ENCODE results near the gene POLR3K.

Gene POLR3K

DNA sequence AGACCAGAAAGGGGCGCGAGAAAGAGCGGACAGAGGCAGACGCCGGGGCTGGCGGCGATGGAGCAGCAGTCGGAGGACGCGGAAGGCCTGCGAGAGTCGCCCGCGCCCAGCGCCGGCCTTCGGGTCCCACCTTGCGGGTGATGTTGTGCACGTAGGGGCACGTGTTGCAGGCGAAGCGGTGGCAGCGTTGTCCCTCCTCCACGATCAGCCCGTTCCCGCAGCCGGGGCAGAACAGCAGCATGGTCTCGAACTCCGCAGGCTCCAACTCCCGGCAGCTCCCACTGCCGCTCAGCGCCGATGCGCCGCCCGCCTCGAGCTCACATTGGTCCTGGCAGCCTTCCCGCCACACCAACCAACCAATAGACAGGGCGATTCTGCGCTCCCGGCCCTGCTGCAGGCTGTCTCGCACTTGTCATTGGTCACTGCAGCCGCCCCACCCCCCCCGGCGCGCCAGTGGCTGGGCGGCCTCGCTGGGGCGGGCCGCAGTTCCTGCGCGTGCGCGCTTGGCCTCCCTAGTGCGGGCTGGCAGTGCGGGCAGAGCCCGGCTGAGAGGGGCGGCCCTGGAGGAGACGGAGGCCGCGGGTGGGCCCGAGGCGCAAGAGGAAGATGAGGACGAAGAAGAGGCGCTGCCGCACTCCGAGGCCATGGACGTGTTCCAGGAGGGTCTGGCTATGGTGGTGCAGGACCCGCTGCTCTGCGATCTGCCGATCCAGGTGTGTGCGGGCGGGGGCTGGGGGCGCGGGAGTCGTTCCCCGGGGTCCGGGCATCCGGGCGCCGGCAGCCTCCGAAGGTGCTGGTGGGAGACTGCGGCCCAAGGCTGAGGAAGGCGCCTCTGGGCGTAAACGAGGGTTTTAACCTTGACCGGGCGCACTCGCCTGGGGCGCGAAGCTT, at the start of gene POLR3K, which contains the start of gene SNRNP25:
TSS of gene POLR3K (minus strand) at position 263 of the 891 bp plus-strand sequence. CDS start at position 241, 22 bp downstream.
TSS of gene SNRNP25 (plus strand) at position 483 of the 891 bp plus-strand sequence. CDS start at position 672, 189 bp downstream.
- peak; percentile 98 for DNase-seq

DNA sequence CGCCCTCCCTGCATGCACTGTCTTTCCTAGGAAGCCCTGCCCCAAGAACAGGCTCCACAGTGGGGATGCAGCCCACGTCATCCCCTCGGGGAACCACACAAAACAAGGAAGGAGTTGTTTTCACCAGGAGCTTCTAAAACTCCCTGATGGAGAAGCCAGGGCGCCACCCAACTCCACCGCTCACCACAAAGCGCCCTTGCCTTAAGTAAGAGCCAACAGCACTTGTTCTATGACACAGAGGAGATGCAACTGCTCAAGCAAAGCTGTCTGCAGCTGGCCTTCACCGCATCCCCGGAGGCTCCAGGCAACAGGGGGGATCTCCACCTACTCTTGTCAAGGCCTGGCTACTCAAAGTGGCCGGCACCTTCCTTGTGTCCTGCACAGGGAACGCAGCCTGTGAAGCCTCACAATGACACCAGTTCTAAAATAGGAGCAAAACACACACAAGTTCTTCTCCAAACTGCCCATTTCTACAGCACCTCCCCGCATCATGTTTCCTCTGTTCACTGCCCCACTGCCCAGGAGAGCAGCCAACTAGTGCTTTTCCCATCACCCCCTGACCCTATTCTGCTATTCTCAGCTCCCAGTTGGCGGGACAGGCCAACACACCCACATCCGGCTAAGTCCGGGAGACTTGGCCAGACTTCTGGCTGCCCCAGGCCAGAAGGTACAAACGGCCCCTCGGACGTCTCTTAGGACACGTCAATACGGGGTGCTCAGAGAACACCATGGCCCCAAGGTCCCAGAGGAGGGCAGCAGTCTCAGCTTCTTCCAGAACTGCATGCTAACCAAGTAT, 48.9 kb upstream of the POLR3K start:
- no peak for DNase-seq

DNA sequence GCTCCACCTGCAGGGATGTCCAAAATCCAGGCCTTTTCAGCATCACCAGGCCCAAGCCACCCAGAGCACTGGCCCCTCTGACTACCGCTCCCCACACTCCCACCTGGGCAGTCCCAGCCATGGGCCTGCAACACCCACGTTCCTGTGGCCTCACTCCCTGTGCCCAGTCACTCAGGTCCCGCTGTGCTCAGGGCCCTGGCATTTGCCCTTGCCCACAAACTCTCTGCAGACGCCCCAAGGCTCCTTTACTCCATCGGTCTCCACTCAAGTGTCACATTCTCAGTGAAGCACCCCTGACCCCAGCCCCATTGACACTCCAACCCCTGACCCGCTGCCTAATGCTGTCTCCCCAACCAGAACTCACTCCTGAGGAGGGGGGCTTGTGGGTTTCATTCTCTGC, 48.2 kb upstream of the POLR3K start:
- DNase-seq = no peak

DNA sequence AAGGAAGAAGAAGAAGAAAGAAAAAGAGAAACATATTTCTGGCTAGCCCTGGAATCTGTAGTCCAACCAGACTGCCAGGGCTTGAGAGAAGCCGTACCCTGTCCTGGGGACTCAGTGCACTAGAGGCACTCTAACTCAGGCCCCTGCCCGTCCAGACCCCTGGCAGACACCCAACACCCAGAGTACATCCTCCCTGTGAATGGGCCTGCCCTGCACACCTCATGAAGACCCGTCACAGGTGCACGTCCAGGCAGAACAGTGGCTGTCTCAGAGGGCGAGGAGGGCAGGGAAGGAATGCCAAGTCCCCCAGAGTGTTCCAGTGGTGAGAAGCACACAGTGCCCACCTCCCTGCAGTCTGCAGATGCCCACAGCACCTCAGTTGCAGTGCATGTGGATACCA, 47.6 kb upstream of the POLR3K start:
- no peak for DNase-seq

DNA sequence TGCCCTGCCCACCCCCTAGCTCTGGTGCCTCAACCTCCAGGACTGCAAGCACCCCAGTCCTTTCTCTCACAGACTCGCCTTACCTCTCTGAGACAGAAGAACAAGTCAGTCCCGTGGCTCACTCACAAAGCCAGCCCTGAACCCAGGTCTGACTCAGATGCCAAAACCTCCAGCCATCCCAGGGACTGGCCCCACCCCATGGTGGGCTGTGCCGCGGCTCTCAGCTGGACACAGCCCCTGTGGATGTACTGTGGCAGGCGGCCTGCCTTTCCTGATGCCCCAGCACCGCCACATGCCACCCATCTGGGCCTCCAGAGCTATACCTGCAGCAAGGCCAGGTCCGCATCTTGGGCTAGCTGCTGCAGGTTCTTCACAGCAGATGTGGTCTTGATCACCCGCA, 44.4 kb upstream of the POLR3K start:
- DNase-seq = no peak

DNA sequence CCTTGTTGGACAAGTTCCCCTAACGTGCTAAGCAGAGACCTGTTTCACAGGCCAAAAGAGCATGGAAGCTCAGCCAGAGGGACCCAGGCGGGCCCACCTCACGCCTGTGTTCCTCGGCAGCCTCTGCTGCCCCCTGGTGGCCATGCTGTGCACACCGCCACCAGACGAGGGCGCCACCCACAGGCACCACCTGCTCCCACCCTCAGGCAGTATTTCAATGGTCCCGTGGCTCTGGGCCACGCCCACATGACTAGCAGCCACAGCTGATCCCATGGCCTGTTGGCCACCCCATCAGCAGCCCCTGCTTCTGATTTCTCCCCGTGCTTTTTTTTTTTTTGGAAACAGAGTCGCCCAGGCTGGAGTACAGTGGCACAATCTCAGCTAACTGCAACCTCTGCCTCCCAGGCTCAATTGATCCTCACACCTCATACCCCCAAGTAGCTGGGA, 43.5 kb upstream of the POLR3K start:
- peak; percentile 83 to 84 for DNase-seq

DNA sequence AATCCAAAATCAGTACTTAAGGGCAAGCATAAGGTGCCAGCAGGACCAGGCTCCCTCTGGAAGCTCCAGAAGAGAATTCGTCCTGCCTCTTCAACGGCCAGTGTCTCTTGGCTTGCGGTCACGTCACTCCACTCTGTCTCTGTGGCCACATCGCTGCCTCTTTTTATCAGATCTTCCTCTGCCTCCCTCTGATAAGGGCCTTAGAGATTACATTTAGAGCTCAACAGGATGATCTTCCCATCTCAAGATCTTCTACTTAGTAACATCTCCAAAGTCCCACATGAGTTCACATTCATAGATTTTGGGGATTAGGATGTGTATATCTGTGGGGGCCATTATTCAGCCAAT, 41.5 kb upstream of the POLR3K start:
- no peak for DNase-seq

DNA sequence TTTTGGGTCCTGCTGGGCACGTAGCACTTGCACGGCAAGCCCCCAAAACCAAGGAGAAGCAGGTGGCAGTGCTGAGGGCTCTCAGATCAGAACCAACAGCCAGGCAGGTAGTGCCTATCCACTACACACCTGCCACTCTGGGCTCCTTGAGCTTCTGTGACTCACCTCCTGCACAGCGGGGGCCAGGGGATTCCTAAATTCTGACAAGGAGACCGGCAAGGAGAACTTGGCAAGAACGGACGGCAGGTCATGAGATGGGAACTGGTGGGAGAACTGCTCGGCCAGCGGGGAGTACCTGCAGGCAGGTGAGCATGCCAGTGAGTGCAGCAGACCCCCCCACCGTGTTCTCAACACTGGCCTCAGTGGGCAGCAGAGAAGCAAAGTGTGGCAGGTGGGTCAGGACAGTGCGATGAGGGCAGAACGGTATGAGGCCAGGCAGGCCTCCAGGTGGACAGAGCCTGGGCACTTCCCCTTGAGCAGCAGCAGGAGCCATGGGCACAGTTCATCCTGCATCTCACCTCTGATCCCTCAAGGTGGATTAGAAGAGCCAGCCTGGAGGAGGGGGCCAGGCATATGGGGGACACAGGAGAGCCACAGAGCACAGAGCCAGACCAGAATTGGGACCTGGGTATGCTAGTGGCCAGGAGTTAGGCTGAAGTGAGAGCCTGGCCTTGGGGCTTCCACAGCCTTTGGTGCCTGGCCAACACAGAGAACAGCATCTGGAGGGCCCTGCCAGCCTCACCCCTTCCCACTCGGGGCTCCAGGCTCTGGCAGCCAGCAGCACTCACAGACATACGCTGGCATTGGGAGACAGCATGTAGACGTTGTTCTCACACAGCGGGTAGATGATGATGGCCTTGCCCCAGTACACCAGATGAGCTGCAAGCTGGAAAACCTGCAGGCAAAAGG, 39.3 kb upstream of the POLR3K start:
- DNase-seq = no peak

DNA sequence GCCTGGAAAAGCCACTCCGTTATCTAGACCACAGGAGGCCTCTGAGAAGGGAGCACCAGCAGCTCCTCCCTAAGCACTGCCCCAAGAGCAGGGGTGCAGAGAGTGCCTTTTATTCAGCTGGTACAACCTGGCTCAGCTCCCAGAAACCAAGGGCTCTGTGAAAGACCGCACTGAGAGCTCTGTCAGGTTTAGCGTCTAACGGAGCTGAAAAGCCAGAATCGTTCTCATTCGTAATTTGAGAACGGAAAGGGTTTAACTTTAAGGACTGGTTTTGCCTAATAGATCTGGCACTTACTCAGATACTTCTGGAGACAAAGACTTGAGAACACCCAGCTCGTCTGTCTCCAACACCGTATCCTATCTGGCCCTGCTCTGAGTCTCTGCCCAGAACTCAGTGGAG, 38.1 kb upstream of the POLR3K start:
- no peak for DNase-seq

DNA sequence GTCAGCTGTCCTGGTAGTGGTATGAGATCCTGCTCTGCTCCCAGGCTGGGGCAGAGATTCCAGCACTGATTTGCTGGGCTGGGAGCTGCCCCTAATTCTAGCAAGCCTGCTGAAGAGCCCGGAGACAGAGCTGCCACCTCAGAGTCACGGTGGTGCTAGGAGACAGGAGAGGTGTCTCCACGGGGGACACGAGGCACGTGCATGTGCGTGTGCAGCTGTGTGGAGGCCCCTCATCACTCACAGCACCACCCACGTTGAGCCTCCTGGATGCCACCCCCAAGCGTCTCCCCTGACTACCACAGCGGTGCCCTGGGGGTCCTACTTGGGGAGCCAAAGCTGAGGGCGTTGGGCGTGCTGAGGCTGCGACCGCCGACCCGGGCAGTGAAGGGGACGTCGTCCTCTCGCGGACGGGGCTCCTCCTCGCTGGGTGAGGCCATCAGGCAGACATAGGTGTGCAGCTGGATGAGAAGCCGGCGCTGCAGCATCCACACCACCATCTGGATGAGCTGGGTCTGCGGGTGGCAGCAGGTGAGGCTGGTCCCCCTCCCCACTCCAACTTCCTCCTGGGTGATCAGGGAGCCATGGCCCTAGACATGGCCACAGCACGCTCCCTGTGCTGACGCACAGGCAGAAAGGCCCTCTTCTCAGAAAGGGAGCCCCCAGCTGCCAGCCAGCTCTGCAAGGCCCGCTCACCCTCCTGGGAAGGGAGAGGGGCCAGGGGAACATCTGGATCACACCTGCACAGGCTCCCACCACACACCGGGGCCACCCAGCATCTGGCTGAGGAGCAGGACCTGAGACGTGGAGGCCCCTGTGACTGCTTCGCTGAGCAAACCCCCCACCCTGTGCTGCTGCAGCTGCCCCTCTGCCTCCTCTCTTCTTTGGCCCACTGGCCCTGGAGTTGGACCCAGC, 36.2 kb upstream of the POLR3K start:
- no peak for DNase-seq

DNA sequence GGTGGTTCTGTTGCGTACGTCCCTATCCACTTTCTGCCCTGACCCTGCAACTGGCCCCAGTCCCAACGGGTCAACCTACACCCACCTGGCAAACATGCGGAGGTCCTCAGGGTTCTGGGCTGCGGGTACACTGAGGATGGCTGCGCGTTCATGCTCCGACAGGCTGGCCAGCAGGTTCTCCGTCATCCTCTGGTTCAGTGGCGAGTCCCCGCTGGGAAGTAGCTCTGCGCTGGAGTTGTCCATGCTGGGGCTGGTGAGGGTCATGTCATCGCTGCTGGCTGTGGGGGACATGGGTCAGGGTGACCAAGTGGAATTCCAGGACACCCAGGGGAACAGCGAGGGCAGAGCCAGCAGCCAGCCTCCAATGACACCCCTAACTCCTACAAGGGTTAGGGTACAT, 35.2 kb upstream of the POLR3K start:
- DNase-seq = no peak

DNA sequence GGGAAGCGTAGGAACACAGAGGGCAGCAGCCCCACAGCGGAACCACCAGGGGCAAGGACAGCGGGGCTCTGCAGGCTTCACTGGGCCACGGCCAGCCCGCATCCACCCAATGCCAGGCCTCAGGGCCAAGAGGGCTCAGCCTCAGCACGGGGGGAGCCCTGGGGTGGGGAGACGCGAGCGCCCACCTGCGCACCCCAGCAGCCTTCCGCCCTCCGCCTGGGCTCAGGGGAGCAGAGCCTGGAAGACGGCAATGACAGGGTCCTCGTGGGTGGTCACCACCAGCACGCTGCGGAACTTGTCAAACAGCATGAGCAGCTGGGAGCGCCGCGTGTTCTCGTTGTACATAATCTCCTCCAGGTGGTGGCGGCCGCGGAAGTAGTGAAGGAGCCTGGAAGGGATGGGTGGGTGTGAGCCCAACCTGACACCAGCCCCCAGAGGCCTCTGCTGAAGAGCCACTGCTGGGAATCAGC, 33.1 kb upstream of the POLR3K start:
- no peak for DNase-seq

DNA sequence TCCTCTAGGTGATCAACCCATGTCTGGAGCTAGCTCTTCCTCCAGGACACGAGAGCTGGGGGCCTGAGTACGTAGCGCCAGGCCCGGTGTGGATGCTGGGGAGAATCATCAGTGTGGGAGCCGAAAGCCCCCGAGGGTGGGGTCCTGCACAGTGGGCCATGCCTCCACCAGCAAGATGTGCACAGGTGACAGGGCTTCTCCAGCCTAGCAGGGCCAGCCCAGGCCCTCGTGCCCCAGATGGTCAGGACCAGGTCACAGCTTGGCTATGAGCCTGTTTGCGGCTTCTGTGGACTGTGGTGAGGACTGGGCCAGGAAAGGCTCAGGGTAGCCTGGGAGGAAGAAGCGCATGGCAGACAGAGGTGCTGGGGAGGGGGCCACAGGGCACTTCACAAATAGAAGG, 32.5 kb upstream of the POLR3K start:
- DNase-seq = no peak

DNA sequence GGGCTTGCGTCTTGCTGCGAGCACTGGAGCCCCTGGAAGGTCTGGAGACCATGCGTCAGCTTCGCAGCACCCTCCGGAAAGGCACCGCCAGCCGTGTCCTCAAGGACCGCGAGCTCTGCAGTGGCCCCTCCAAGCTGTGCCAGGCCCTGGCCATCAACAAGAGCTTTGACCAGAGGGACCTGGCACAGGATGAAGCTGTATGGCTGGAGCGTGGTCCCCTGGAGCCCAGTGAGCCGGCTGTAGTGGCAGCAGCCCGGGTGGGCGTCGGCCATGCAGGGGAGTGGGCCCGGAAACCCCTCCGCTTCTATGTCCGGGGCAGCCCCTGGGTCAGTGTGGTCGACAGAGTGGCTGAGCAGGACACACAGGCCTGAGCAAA, 32.0 kb upstream of the POLR3K start:
- DNase-seq = no peak

DNA sequence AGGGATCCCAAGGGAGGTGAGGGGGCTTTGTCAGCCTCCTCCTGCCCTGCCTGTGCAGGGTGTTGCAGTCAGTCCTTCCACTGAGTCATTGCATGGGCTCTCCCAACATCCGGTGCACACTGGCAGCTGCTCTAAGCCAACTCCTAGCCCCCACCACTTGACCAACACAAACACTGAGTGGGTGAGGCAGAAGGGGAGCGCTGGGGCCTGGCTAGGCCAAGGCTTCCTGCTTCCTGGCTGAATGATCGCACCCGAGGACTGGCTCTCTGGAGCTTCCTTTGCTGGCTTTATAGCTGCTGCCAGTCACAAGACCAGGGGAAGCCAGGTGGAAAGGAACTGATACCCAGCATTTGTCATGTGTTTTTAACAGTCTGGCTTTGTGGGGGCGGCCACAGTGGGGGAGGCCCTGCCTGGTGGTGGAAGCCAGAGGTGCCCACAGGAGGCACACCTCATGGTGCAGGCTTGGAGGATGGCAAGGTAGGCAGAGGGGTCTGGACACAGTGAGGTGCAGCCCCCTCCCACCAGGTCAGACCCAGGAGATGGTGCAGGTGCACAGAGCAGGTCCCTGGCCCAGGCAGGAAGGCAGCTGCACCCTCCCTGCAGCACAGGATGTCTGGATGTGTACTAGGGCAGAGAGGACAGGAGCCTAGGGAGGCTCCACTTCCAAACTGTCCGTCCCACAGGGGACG, 31.5 kb upstream of the POLR3K start:
- peak; percentile 17 to 23 for DNase-seq

DNA sequence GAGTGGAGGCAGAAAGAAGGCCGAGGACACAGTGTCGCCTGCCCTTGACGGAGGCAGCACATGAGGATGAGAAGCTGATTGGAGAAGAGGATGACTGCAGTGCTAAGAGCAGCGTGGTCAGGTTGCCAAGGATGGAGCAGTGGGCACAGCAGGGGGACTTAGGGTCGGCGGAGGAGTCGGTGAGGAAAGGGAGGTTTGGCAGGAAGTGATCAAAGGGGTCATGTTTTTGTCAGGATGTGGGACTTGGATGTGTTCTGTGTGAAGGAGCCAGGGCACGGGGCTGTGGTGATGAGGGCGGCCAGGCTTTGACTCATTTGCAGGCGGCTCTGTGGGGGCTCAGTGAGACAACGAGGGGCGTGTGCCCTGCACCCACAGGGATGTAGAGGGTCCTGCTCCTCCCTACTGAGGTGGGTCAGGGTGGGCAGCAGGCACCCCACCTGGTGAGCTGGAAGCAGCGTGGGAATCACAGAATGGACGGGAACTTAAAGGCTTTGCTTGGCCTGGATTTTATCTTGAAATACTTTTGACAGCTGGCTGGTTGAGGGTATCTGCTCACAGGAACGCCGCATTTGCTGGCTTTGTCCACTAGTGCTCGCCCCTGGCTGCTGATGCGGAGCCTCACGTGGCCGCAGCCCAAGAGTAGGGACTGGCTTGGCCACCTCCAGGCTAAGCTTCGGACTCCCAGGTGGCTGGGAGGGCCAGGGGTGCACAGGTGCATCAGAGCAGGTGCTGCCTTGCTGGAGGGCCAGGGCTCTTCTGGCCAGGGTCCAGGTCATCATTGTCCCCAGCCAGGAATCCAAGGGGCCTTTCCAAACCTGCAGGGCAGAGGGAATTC, 30.6 kb upstream of the POLR3K start:
- DNase-seq = no peak

DNA sequence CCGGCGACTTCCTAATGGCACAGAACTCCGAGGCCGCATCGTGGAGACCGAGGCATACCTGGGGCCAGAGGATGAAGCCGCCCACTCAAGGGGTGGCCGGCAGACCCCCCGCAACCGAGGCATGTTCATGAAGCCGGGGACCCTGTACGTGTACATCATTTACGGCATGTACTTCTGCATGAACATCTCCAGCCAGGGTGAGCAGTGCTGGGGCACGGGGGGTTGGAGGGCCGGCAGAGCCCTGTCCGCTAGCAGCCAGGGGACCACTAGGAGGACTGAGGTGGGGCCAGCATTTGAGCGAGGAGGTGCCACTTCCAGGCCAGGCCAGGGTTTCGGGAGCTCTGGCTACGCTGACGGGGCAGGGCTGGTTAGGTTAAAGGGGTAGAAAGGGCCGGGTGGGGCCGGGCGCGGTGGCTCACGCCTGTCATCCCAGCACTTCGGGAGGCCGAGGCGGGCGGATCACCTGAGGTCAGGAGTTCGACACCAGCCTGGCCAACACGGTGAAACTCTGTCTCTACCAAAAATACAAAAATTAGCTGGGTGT, 29.7 kb upstream of the POLR3K start:
- DNase-seq = no peak

DNA sequence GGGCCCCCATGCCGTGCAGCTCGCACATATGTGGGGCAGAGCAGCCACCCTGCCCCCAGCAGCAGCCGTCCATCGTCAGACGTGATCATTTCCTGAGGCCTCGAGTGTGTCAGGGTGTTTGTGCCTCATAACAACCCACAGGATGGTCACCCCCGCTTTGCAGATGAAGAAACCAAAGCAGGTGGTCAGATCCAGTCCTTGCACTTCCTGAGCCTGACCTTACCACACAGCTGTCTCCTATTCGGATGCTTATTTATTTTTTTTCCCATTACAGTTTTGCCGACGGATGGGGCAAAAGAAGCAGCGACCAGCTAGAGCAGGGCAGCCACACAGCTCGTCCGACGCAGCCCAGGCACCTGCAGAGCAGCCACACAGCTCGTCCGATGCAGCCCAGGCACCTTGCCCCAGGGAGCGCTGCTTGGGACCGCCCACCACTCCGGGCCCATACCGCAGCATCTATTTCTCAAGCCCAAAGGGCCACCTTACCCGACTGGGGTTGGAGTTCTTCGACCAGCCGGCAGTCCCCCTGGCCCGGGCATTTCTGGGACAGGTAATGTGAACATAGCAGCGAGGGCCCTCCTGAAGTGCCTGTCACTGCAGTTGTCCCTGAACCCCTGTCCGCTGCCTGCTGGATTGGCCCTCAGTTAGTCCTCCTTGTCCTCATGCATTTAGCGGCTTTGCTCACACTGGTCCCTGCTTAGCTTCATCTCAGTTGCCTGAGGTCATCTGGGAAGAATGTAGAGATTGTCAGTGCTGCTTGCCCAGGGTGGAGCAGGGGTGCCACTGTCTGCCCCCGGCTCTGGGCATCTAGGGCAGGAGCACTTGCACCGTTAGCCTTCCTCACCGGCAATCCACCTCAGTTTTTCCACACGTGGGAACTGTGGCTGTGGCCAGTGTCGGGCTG, 26.0 kb upstream of the POLR3K start:
- DNase-seq = no peak
